IMR-90 (cell line): ENCODE results near the gene PRAMEF2. TPM values are rescaled to one million over a fixed set of nuclear protein-coding genes. Genes with fewer than 3 reads are reported as not detected.

ENCODE experiments used
- ATAC-seq: fragments of 200-7000 bp; cut with Tn5 transposase; 2 replicates; pipeline ENCODE4 v1.9.1; 2020; ENCODE audit warnings: low read depth, mild to moderate bottlenecking, moderate library complexity
- BruUV-seq: library from RNA; stranded (reverse); fragments of 400-500 nt; replicated peaks from 2 replicates; lab custom pipeline; 2021; lab: Mats Ljungman, UMichigan
- CTCF ChIA-PET: fragments of 300-600 bp; formaldehyde crosslinking; extraction: SDS; loops from one replicate; lab custom pipeline; 2021; ENCODE audit warnings: antibody characterized with exemption; lab: Yijun Ruan, JAX
- POLR2A ChIA-PET: fragments of 300-600 bp; sonication (Branson Sonifier 250); formaldehyde crosslinking; loops from one replicate; lab custom pipeline; 2022; ENCODE audit warnings: antibody characterized with exemption; ENCODE audit not compliant: unreplicated experiment; lab: Charles Lee
- DNase-seq: peaks from one replicate; pipeline ENCODE4 v3.0.0; 2013
- H2AFZ ChIP-seq: replicated peaks from 2 replicates; pipeline ENCODE3; 2013; ENCODE audit warnings: low read length, mild to moderate bottlenecking; ENCODE audit not compliant: poor library complexity
- H2AK5ac ChIP-seq: 2 replicates; pipeline ENCODE4 v1.6.1; 2013; ENCODE audit warnings: low read depth, low read length, inconsistent platforms
- H2AK9ac ChIP-seq: replicated peaks from 2 replicates; pipeline ENCODE3; 2013; ENCODE audit warnings: mild to moderate bottlenecking, low read depth, low read length, moderate library complexity; ENCODE audit not compliant: poor library complexity
- H2BK120ac ChIP-seq: 2 replicates; pipeline ENCODE4 v1.6.1; 2013; ENCODE audit warnings: low read depth, low read length, inconsistent platforms
- H2BK15ac ChIP-seq: 3 replicates; pipeline ENCODE4 v1.6.1; 2013; ENCODE audit warnings: low read depth, low read length, inconsistent platforms
- H2BK20ac ChIP-seq: 2 replicates; pipeline ENCODE4 v1.6.1; 2013; ENCODE audit warnings: low read depth, mild to moderate bottlenecking, inconsistent platforms, low read length, moderate library complexity
- H2BK5ac ChIP-seq: 2 replicates; pipeline ENCODE4 v1.6.1; 2013; ENCODE audit warnings: mild to moderate bottlenecking, low read depth, low read length, inconsistent platforms; ENCODE audit not compliant: poor library complexity, severe bottlenecking
- H3K14ac ChIP-seq: replicated peaks from 2 replicates; pipeline ENCODE4 v1.6.1; 2013; ENCODE audit warnings: low read depth, low read length, inconsistent platforms
- H3K18ac ChIP-seq: 2 replicates; pipeline ENCODE4 v1.6.1; 2013; ENCODE audit warnings: low read depth, low read length, control low read depth
- H3K23ac ChIP-seq: 2 replicates; pipeline ENCODE4 v1.6.1; 2013; ENCODE audit warnings: low read depth, low read length, inconsistent platforms
- H3K27ac ChIP-seq: 2 replicates; pipeline ENCODE4 v1.5.1; 2013; ENCODE audit warnings: mild to moderate bottlenecking, control low read depth, low read length; ENCODE audit not compliant: insufficient read depth
- H3K27me3 ChIP-seq: 2 replicates; pipeline ENCODE4 v1.6.1; 2013; ENCODE audit warnings: low read length; ENCODE audit not compliant: control insufficient read depth, insufficient read depth
- H3K36me3 ChIP-seq: 2 replicates; pipeline ENCODE4 v1.6.1; 2013; ENCODE audit warnings: low read length, mixed read lengths; ENCODE audit not compliant: control insufficient read depth, insufficient read depth
- H3K4ac ChIP-seq: 2 replicates; pipeline ENCODE4 v1.6.1; 2013; ENCODE audit warnings: low read depth, low read length, inconsistent platforms
- H3K4me1 ChIP-seq: 2 replicates; pipeline ENCODE4 v1.6.1; 2013; ENCODE audit warnings: low read length, mixed read lengths; ENCODE audit not compliant: control insufficient read depth, insufficient read depth
- H3K4me2 ChIP-seq: 2 replicates; pipeline ENCODE4 v1.6.1; 2013; ENCODE audit warnings: low read depth, mild to moderate bottlenecking, control low read depth, low read length, moderate library complexity
- H3K4me3 ChIP-seq: 2 replicates; pipeline ENCODE4 v1.5.1; 2013; ENCODE audit warnings: low read depth, mild to moderate bottlenecking, control low read depth, low read length, moderate library complexity; ENCODE audit not compliant: insufficient read depth
- H3K56ac ChIP-seq: 2 replicates; pipeline ENCODE4 v1.6.1; 2013; ENCODE audit warnings: low read length, inconsistent platforms; ENCODE audit not compliant: insufficient read depth; ENCODE audit errors: extremely low read depth
- H3K79me1 ChIP-seq, 2 experiments: 2 replicates each; pipeline ENCODE4 v1.6.1; 2013; ENCODE audit warnings: low read length in 2 of 2, inconsistent platforms in 1 of 2, low read depth in 1 of 2
- H3K9ac ChIP-seq: 2 replicates; pipeline ENCODE4 v1.6.1; 2013; ENCODE audit warnings: low read depth, low read length, control low read depth
- H3K9me1 ChIP-seq: 2 replicates; pipeline ENCODE4 v1.6.1; 2013; ENCODE audit warnings: low read length, inconsistent platforms; ENCODE audit not compliant: insufficient read depth
- H3K9me3 ChIP-seq: 2 replicates; pipeline ENCODE4 v1.6.1; 2013; ENCODE audit warnings: low read length; ENCODE audit not compliant: control insufficient read depth, insufficient read depth
- H4K20me1 ChIP-seq: 2 replicates; pipeline ENCODE4 v1.6.1; 2013; ENCODE audit warnings: low read length, inconsistent platforms; ENCODE audit not compliant: insufficient read depth
- H4K5ac ChIP-seq: 2 replicates; pipeline ENCODE4 v1.6.1; 2013; ENCODE audit warnings: mild to moderate bottlenecking, low read depth, low read length, control low read depth
- H4K8ac ChIP-seq, 2 experiments: 2 replicates each; pipeline ENCODE4 v1.6.1; 2013; ENCODE audit warnings: low read depth in 2 of 2, low read length in 2 of 2, control low read depth in 1 of 2, inconsistent platforms in 1 of 2
- H4K91ac ChIP-seq: 2 replicates; pipeline ENCODE4 v1.6.1; 2013; ENCODE audit warnings: low read depth, low read length, inconsistent platforms; ENCODE audit not compliant: insufficient read depth
- BHLHE40 ChIP-seq: fragments of 150-350 bp; IDR thresholded peaks from 2 replicates; pipeline ENCODE4 v1.6.1; 2016; ENCODE audit warnings: mild to moderate bottlenecking, low read depth, low read length
- CEBPB ChIP-seq: IDR thresholded peaks from 2 replicates; pipeline ENCODE4 v1.6.1; 2012; ENCODE audit warnings: low read depth, low read length, improper control_type of control experiment
- CHD1 ChIP-seq: IDR thresholded peaks from 2 replicates; pipeline ENCODE4 v1.6.1; 2012; ENCODE audit warnings: low read depth, low read length, improper control_type of control experiment
- CTCF ChIP-seq: conservative IDR thresholded peaks from 2 replicates; pipeline ENCODE4 v1.5.1; 2012; ENCODE audit warnings: mild to moderate bottlenecking, low read depth, low read length, improper control_type of control experiment
- ELK1 ChIP-seq: fragments of 150-350 bp; IDR thresholded peaks from 2 replicates; pipeline ENCODE4 v1.6.1; 2016; ENCODE audit warnings: low read depth, mild to moderate bottlenecking, low read length, moderate library complexity, borderline replicate concordance
- FOS ChIP-seq: fragments of 150-350 bp; IDR thresholded peaks from 2 replicates; pipeline ENCODE4 v1.6.1; 2016; ENCODE audit warnings: low read depth, low read length
- MAFK ChIP-seq: IDR thresholded peaks from 2 replicates; pipeline ENCODE4 v1.6.1; 2012; ENCODE audit warnings: low read depth, low read length, improper control_type of control experiment
- MAZ ChIP-seq: IDR thresholded peaks from 2 replicates; pipeline ENCODE4 v1.6.1; 2012; ENCODE audit warnings: low read depth, mild to moderate bottlenecking, low read length, improper control_type of control experiment, moderate library complexity, borderline replicate concordance
- MXI1 ChIP-seq: IDR thresholded peaks from 2 replicates; pipeline ENCODE4 v1.6.1; 2012; ENCODE audit warnings: low read depth, mild to moderate bottlenecking, low read length, moderate library complexity, borderline replicate concordance
- NFE2L2 ChIP-seq: fragments of 150-350 bp; IDR thresholded peaks from 2 replicates; pipeline ENCODE4 v1.6.1; 2016; ENCODE audit warnings: low read depth, mild to moderate bottlenecking, low read length
- POLR2A ChIP-seq: IDR thresholded peaks from 2 replicates; pipeline ENCODE4 v1.6.1; 2012; ENCODE audit warnings: mild to moderate bottlenecking, low read depth, low read length
- RAD21 ChIP-seq: IDR thresholded peaks from 2 replicates; pipeline ENCODE4 v1.6.1; 2012; ENCODE audit warnings: low read length, improper control_type of control experiment
- RCOR1 ChIP-seq: IDR thresholded peaks from 2 replicates; pipeline ENCODE4 v1.6.1; 2012; ENCODE audit warnings: mild to moderate bottlenecking, low read length, improper control_type of control experiment; ENCODE audit not compliant: insufficient replicate concordance
- RFX5 ChIP-seq: IDR thresholded peaks from 2 replicates; pipeline ENCODE4 v1.8.0; 2012; ENCODE audit warnings: low read depth, mild to moderate bottlenecking, low read length, moderate library complexity
- SMC3 ChIP-seq: fragments of 150-350 bp; IDR thresholded peaks from 2 replicates; pipeline ENCODE4 v1.6.1; 2016; ENCODE audit warnings: low read depth, mild to moderate bottlenecking, antibody characterized with exemption, low read length, moderate library complexity
- WGBS, 2 experiments: methylation state at CpG; one replicate each; pipeline versions ENCODE4 v1.1.5 to v1.1.7; 2013; ENCODE audit warnings: missing lambda C conversion rate in 2 of 2; ENCODE audit not compliant: insufficient read length in 1 of 2; ENCODE audit errors: extremely low coverage in 2 of 2; 5-methylcytosine and 5-hydroxymethylcytosine counted together
- dilution Hi-C: fragments of 300-500 bp; cut with HindIII; formaldehyde crosslinking; loops from one replicate; pipeline ENCODE4 v1.14.3; 2018; ENCODE audit warnings: low sequenced_read_pairs; ENCODE audit not compliant: unreplicated experiment
- in situ Hi-C: fragments of 300-500 bp; cut with MboI; formaldehyde crosslinking; loops from 3 replicates; pipeline ENCODE4 v1.14.3; 2019; ENCODE audit warnings: low sequenced_read_pairs, inconsistent platforms, mixed read lengths
- intact Hi-C: fragments of 100-400 bp; cut with micrococcal nuclease; formaldehyde crosslinking; loops from 2 replicates; pipeline ENCODE4 v1.10.0; 2022
- polyA plus RNA-seq, 3 experiments: library from polyadenylated mRNA; depleted of rRNA; stranded (reverse); fragments of >200 nt; gene quantifications; 2 replicates each; pipeline ENCODE4 v1.2.3, GENCODE V29; 2012; ENCODE audit warnings: low replicate concordance in 1 of 3
- total RNA-seq: library from RNA; depleted of rRNA; stranded (reverse); fragments of >200 nt; gene quantifications from 2 replicates; pipeline ENCODE4 v1.2.3, GENCODE V29; 2012
- TF ChIP-seq, protein P1 (sequence below): fragments of 150-350 bp; IDR thresholded peaks from 2 replicates; pipeline ENCODE4 v1.6.1; 2017; ENCODE audit warnings: mild to moderate bottlenecking, antibody characterized with exemption, low read length, low read depth

PRAMEF2 gene
- total and polyA plus RNA-seq, 2 of the 4 experiments (the other 2 are of a cell fraction) = not detected

DNA sequence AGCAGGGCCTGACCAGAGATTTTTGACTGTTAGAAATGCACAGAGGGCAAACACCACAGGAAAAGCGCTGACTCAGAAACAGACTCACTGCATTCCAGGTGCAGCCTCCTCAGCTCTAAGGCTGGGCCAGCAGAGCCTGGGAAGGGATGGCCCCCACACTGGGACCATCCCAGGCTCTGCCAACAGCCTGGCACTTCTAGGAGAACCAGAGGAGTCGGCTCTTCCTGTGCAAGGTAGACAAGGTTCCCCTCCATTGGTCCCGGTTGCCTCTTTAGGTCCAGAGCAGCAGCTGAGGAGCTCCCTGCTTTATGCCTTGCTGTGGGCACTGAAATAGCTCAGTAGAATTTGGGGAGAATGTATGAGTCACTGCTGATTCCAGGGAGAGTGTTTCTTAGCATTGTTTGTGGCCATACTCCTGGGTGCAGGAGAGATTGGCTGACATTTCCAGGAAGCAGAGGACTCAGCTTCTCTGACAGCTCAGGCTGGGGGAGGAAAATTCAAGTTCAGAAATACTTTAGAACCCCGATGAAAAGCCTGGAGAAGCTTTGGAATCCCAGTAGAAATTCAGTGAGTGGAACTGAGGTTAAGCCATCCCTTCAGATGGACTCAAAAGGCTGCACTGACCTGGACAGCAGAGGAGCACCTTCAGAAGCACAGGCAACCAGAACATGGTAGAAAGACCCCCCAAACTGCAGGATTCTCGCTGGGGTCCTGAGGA is 46.0 kb upstream of the PRAMEF2 start:
- Histone ChIP-seq H2AK9ac (no peak overlapping the region), H3K27me3 (no peaks in the 10 kb centered on the region), H2BK120ac (no peak overlapping the region), H2BK15ac (no peak overlapping the region), H2BK5ac (no peak overlapping the region), H4K20me1 (no peaks in the 10 kb centered on the region), H3K18ac (no peak overlapping the region), H3K23ac (no peak overlapping the region), H2BK20ac (no peak overlapping the region), H3K4me3 (no peak overlapping the region), H2AFZ (no peak overlapping the region), H3K36me3 (no peaks in the 10 kb centered on the region), H4K91ac (no peak overlapping the region), H3K4me1 (no peaks in the 10 kb centered on the region), H2AK5ac (no peak overlapping the region), H3K4me2 (no peak overlapping the region), H4K5ac (no peak overlapping the region), H3K9ac (no peak overlapping the region), H3K9me3 (peaks cover 21% of the 10 kb centered on the region), H3K14ac (no peak overlapping the region), H3K9me1 (no peaks in the 10 kb centered on the region), H3K4ac (no peak overlapping the region), H3K27ac (no peak overlapping the region), H3K79me1 (no peaks in the 10 kb centered on the region), H3K56ac (no peak overlapping the region), H4K8ac (no peak overlapping the region)
- intact Hi-C loops = no loop called here
- 17% methylated on average over 1 of the region's 5 CpGs; no CpG with 5 or more reads in 1 of the 2 experiments for WGBS, 2 experiments
- dilution Hi-C loops = no loop called here
- no peak for ATAC-seq
- no TSS peak for BruUV-seq
- no peak for TF ChIP-seq MAFK
- TF ChIP-seq CEBPB = no peak
- no peak for TF ChIP-seq MXI1
- TF ChIP-seq RAD21 = no peak
- no peak for TF ChIP-seq RFX5
- TF ChIP-seq MAZ = no peak
- TF ChIP-seq SMC3 = no peak
- no peak for TF ChIP-seq BHLHE40
- no peak for TF ChIP-seq CHD1
- TF ChIP-seq NFE2L2 = no peak
- TF ChIP-seq POLR2A = no peak
- TF ChIP-seq FOS = no peak
- TF ChIP-seq ELK1 = no peak
- no peak for TF ChIP-seq CTCF
- TF ChIP-seq, protein P1, sequence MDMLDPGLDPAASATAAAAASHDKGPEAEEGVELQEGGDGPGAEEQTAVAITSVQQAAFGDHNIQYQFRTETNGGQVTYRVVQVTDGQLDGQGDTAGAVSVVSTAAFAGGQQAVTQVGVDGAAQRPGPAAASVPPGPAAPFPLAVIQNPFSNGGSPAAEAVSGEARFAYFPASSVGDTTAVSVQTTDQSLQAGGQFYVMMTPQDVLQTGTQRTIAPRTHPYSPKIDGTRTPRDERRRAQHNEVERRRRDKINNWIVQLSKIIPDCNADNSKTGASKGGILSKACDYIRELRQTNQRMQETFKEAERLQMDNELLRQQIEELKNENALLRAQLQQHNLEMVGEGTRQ = no peak
- TF ChIP-seq RCOR1 = no peak
- CTCF ChIA-PET = no interaction called here
- DNase-seq = no peak
- in situ Hi-C loops = no loop called here
- POLR2A ChIA-PET = no interaction called here
